Mesothelial cell of epicardium (in vitro differentiated cells): ENCODE measurements around the gene EXOC2. TPM values are rescaled to one million over a fixed set of nuclear protein-coding genes. Genes with fewer than 3 reads are reported as not detected.

Experiments
- DNase-seq, 2 experiments: peaks; one replicate each; pipeline ENCODE4 v3.0.0; 2021; ENCODE audit warnings: low spot score in 2 of 2; ENCODE audit not compliant: unreplicated experiment in 2 of 2
- H3K27ac Mint-ChIP-seq: 2 replicates; pipeline ENCODE4 v1.8.0; 2021; ENCODE audit warnings: mixed read lengths
- H3K27me3 Mint-ChIP-seq: 2 replicates; pipeline ENCODE4 v1.8.0; 2021; ENCODE audit warnings: low read depth, mixed read lengths
- H3K36me3 Mint-ChIP-seq: 2 replicates; pipeline ENCODE4 v1.8.0; 2021; ENCODE audit warnings: mixed read lengths
- H3K4me1 Mint-ChIP-seq: 2 replicates; pipeline ENCODE4 v1.8.0; 2021; ENCODE audit warnings: mixed read lengths
- H3K4me3 Mint-ChIP-seq: 2 replicates; pipeline ENCODE4 v1.8.0; 2021; ENCODE audit warnings: mild to moderate bottlenecking, moderate library complexity, mixed read lengths
- H3K9me3 Mint-ChIP-seq: 2 replicates; pipeline ENCODE4 v1.8.0; 2021; ENCODE audit warnings: mixed read lengths
- total RNA-seq: library from RNA; stranded (reverse); gene quantifications from 3 replicates; pipeline ENCODE4 v1.2.1, GENCODE V29; 2021
- TF ChIP-seq, protein P1 (sequence below): fragments of 200-600 bp; sonication (generic); IDR thresholded peaks from one replicate; pipeline ENCODE4 v1.5.0; 2021; ENCODE audit warnings: antibody characterized with exemption; ENCODE audit not compliant: unreplicated experiment

Gene EXOC2
- total RNA-seq, 1 donor from 2014 or later, result 22.9 TPM

- Mint-ChIP-seq H3K4me1 (no peaks in the 10 kb centered on the region), H3K36me3 (no peaks in the 10 kb centered on the region), H3K27me3 (peaks cover 21% of the 10 kb centered on the region), H3K27ac (no peak overlapping the region), H3K4me3 (no peak overlapping the region), H3K9me3 (no peaks in the 10 kb centered on the region)
- TF ChIP-seq, protein P1, sequence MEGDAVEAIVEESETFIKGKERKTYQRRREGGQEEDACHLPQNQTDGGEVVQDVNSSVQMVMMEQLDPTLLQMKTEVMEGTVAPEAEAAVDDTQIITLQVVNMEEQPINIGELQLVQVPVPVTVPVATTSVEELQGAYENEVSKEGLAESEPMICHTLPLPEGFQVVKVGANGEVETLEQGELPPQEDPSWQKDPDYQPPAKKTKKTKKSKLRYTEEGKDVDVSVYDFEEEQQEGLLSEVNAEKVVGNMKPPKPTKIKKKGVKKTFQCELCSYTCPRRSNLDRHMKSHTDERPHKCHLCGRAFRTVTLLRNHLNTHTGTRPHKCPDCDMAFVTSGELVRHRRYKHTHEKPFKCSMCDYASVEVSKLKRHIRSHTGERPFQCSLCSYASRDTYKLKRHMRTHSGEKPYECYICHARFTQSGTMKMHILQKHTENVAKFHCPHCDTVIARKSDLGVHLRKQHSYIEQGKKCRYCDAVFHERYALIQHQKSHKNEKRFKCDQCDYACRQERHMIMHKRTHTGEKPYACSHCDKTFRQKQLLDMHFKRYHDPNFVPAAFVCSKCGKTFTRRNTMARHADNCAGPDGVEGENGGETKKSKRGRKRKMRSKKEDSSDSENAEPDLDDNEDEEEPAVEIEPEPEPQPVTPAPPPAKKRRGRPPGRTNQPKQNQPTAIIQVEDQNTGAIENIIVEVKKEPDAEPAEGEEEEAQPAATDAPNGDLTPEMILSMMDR, result no peak
- no peak for DNase-seq
Measured at GRCh38 chr6:718345-718744, 25.4 kb upstream of the EXOC2 start.

DNA sequence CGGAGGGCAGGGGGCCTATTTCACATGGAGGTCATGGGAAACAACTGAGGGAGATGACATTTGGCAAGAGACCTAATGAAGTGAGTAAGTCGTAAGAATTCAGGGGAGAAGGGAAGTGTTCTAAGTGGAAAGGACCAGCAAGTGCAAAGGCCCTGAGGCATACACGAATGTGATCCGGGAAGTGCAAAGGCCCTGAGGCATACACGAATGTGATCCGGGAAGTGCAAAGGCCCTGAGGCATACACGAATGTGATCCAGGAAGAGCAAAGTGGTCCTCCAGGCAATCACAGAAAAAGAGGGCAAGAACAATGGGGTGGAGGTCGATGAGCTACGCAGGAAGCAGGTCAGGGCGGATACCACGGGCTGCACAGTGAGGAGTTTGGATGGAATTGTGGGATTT, 24.2 kb upstream of the EXOC2 start:
- Mint-ChIP-seq H3K27me3 (peaks cover 18% of the 10 kb centered on the region), H3K36me3 (no peaks in the 10 kb centered on the region), H3K4me1 (no peaks in the 10 kb centered on the region), H3K4me3 (no peak overlapping the region), H3K9me3 (no peaks in the 10 kb centered on the region), H3K27ac (no peak overlapping the region)
- DNase-seq, result no peak
- TF ChIP-seq, protein P1, result no peak

DNA sequence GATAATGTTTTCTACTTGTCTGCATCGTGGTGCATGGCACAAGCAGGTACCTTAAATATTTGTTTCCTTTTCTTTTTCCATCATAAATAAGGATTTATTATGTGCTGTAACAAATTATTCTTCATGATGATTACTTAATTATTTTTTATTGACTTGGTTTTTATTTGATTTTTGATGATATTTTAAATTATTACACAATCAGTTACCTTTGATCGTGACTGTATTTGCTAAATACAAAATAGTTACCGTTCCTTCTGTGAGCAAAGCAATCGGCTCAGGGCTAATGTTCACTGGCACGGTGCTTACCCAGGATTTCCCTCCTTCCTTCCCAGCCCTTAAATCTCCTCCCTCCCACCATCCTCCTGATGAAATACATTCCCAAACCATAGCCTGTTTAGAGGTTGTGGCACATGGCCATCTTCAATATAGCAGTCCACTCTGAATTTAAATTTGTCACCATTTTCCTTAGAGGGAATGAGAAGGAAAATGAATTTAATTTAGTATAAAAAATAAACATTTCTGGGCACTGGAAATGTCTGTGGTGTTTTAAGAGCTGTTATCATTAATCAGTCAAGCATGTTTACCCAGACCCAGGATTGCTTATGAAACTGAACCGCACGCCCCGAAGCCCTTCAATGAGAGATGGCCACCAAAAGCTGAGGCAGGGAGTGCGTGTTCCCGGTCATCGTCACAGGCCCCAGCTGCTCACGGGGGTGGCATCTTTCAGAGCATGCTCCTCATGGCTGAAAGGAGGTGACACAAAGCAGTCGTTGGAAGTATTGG, 23.0 kb upstream of the EXOC2 start:
- TF ChIP-seq, protein P1, result no peak
- no peaks in the 10 kb centered on the region for H3K9me3 Mint-ChIP-seq
- no peak for DNase-seq
- H3K36me3 Mint-ChIP-seq, result no peaks in the 10 kb centered on the region
- H3K27ac Mint-ChIP-seq, result no peak overlapping the region
- no peak overlapping the region for H3K4me3 Mint-ChIP-seq
- H3K27me3 Mint-ChIP-seq, result peaks cover 27% of the 10 kb centered on the region
- H3K4me1 Mint-ChIP-seq, result peaks cover 7% of the 10 kb centered on the region

DNA sequence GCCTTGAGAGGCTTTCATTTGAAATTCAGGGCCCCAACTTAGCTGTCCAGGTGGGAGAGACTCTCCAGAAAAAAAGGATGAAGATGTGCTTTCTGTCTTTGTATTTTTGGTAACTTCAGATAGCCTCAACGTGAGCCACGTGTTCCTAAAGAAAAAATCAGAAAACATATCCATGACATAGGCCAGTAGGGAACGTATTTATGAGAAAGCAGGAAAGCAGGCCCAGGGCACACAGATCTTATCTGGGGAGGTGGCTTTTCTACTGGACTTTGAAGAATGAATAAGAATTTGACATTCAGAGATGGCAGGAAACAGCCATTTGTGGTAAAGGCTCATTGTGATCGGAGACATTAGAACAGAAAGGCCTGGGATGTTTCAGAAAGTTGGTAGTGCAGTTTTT, 21.2 kb upstream of the EXOC2 start:
- TF ChIP-seq, protein P1, result no peak
- no peak for DNase-seq
- Mint-ChIP-seq H3K4me3 (no peak overlapping the region), H3K27ac (no peak overlapping the region), H3K9me3 (no peaks in the 10 kb centered on the region), H3K4me1 (peaks cover 12% of the 10 kb centered on the region), H3K27me3 (peaks cover 32% of the 10 kb centered on the region), H3K36me3 (no peaks in the 10 kb centered on the region)

DNA sequence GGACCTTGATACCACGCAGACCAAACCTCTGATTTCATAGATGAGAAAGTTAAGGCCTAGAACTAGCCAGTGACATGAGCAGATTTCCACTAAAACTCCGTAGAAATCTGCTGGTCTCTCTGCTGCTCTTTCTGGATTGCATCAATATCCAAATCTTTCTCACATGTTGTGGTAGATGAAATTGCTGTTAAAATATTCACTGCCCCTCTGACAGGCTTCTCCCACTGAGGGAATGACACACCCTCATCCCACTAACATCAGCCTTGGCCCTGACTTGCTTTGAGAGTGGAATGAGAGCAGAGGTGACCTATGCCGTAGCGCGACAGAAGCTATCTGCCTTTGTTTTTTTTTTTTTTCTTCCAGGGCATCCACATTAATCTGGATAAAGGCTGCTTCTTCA, 20.4 kb upstream of the EXOC2 start:
- no peaks in the 10 kb centered on the region for H3K9me3 Mint-ChIP-seq
- H3K4me3 Mint-ChIP-seq, result no peak overlapping the region
- H3K36me3 Mint-ChIP-seq, result no peaks in the 10 kb centered on the region
- peaks cover 33% of the 10 kb centered on the region for H3K27me3 Mint-ChIP-seq
- H3K4me1 Mint-ChIP-seq, result peaks cover 12% of the 10 kb centered on the region
- no peak for DNase-seq
- TF ChIP-seq, protein P1, result no peak
- H3K27ac Mint-ChIP-seq, result no peak overlapping the region
